Measurements from ENCODE around the gene CTNNBL1.

Gene CTNNBL1

GRCh38 chr20:37741570-37741969, 47.7 kb downstream of the CTNNBL1 start:
- no peak for DNase-seq (ENCODE audit: low read depth in 2 of 2)

- no peak for DNase-seq (ENCODE audit: low read depth in 2 of 2)
Observed at GRCh38 chr20:37742131-37742530, 48.3 kb downstream of the CTNNBL1 start.

- no peak for DNase-seq (ENCODE audit: low read depth in 2 of 2)
Observed at GRCh38 chr20:37744347-37744746, 50.5 kb downstream of the CTNNBL1 start.

- DNase-seq (ENCODE audit: low read depth in 2 of 2), result no peak
Observed at GRCh38 chr20:37745553-37745952, 51.7 kb downstream of the CTNNBL1 start.

- DNase-seq (ENCODE audit: low read depth in 2 of 2), result no peak
Observed at GRCh38 chr20:37748015-37748414, 54.2 kb downstream of the CTNNBL1 start.

GRCh38 chr20:37749218-37749617, 55.4 kb downstream of the CTNNBL1 start:
- DNase-seq (ENCODE audit: low read depth in 2 of 2), result no peak

GRCh38 chr20:37749620-37750403, 56.0 kb downstream of the CTNNBL1 start:
- no peak for DNase-seq (ENCODE audit: low read depth in 2 of 2)

- no peak for DNase-seq (ENCODE audit: low read depth in 2 of 2)
Observed at GRCh38 chr20:37755665-37756064, 61.8 kb downstream of the CTNNBL1 start.

GRCh38 chr20:37756234-37756633, 62.4 kb downstream of the CTNNBL1 start:
- no peak for DNase-seq (ENCODE audit: low read depth in 2 of 2)

GRCh38 chr20:37757550-37757949, 63.7 kb downstream of the CTNNBL1 start:
- DNase-seq (ENCODE audit: low read depth in 2 of 2), result no peak

GRCh38 chr20:37758332-37758731, 64.5 kb downstream of the CTNNBL1 start:
- DNase-seq (ENCODE audit: low read depth in 2 of 2), result no peak

- no peak for DNase-seq (ENCODE audit: low read depth in 2 of 2)
Observed at GRCh38 chr20:37759052-37759553, 65.3 kb downstream of the CTNNBL1 start.

GRCh38 chr20:37759761-37760209, 66.0 kb downstream of the CTNNBL1 start:
- DNase-seq (ENCODE audit: low read depth in 2 of 2), result no peak

- no peak for DNase-seq (ENCODE audit: low read depth in 2 of 2)
Observed at GRCh38 chr20:37760322-37760721, 66.5 kb downstream of the CTNNBL1 start.

GRCh38 chr20:37762716-37763485, 69.1 kb downstream of the CTNNBL1 start:
- no peak for DNase-seq (ENCODE audit: low read depth in 2 of 2)

- no peak for DNase-seq (ENCODE audit: low read depth in 2 of 2)
Observed at GRCh38 chr20:37764333-37764935, 70.6 kb downstream of the CTNNBL1 start.

- no peak for DNase-seq (ENCODE audit: low read depth in 2 of 2)
Observed at GRCh38 chr20:37770908-37771307, 77.1 kb downstream of the CTNNBL1 start.

- DNase-seq (ENCODE audit: low read depth in 2 of 2), result no peak
Observed at GRCh38 chr20:37773291-37773826, 79.5 kb downstream of the CTNNBL1 start.

- no peak for DNase-seq (ENCODE audit: low read depth in 2 of 2)
Observed at GRCh38 chr20:37774156-37774555, 80.3 kb downstream of the CTNNBL1 start.

GRCh38 chr20:37775200-37775599, 81.4 kb downstream of the CTNNBL1 start:
- no peak for DNase-seq (ENCODE audit: low read depth in 2 of 2)

GRCh38 chr20:37776049-37776448, 82.2 kb downstream of the CTNNBL1 start:
- DNase-seq (ENCODE audit: low read depth in 2 of 2), result no peak

- no peak for DNase-seq (ENCODE audit: low read depth in 2 of 2)
Observed at GRCh38 chr20:37776526-37776925, 82.7 kb downstream of the CTNNBL1 start.

All from stimulated activated CD4-positive, alpha-beta T cell treated with anti-CD3 and anti-CD28 coated beads, Interleukin-1b, Interleukin-23, amount 100 ng/mL, for 1 hour (primary cell).